Suprapubic skin (tissue), 4 donors: Measurements from ENCODE around the gene LIPJ. TPM values are rescaled to one million over a fixed set of nuclear protein-coding genes. Genes with fewer than 3 reads are reported as not detected.

Experiments
- DNase-seq, 2 donors: peaks; one replicate each; pipeline ENCODE4 v3.0.0-alpha.2; 2019; ENCODE audit warnings: low spot score in 2 of 2
- H3K27ac ChIP-seq: fragments of 200-600 bp; sonication (generic); one replicate; pipeline ENCODE4 v1.5.1; 2019
- H3K27me3 ChIP-seq: fragments of 200-600 bp; sonication (generic); one replicate; pipeline ENCODE4 v1.5.1; 2019
- H3K36me3 ChIP-seq: fragments of 200-600 bp; sonication (generic); one replicate; pipeline ENCODE4 v1.5.1; 2019
- H3K4me1 ChIP-seq: fragments of 200-600 bp; sonication (generic); one replicate; pipeline ENCODE4 v1.5.1; 2019
- H3K4me3 ChIP-seq: fragments of 200-600 bp; sonication (generic); one replicate; pipeline ENCODE4 v1.5.1; 2019; ENCODE audit warnings: mild to moderate bottlenecking
- H3K9me3 ChIP-seq: fragments of 200-600 bp; sonication (generic); one replicate; pipeline ENCODE4 v1.5.1; 2019
- EP300 ChIP-seq: sonication (generic); formaldehyde crosslinking; IDR thresholded peaks from one replicate; pipeline ENCODE4 v1.6.1; 2017; ENCODE audit warnings: antibody characterized with exemption
- POLR2A ChIP-seq, 2 donors: fragments of 450-650 bp; IDR thresholded peaks; one replicate each; pipeline ENCODE4 v1.6.1; 2017; ENCODE audit warnings: antibody characterized with exemption in 2 of 2, mild to moderate bottlenecking in 2 of 2, moderate library complexity in 2 of 2
- POLR2AphosphoS5 ChIP-seq, 3 donors: sonication (generic); formaldehyde crosslinking; IDR thresholded peaks; one replicate each; pipeline ENCODE4 v1.6.1; 2017; ENCODE audit warnings: antibody characterized with exemption in 3 of 3
- WGBS: methylation state at CpG from one replicate; pipeline ENCODE4 v1.1.5; 2018; 5-methylcytosine and 5-hydroxymethylcytosine counted together
- total RNA-seq, 4 donors: library from RNA; depleted of rRNA; stranded (reverse); fragments of >200 nt; gene quantifications; one replicate each; pipeline ENCODE4 v1.1.0, GENCODE V29; 2016
- TF ChIP-seq, protein P1 (sequence below), 2 donors: fragments of 200-600 bp in 1 of 2; fragments of 450-650 bp in 1 of 2; sonication (generic) in 1 of 2; IDR thresholded peaks; one replicate each; pipeline ENCODE4 v1.5.1; 2016 to 2019; ENCODE audit warnings: antibody characterized with exemption in 2 of 2, mild to moderate bottlenecking in 1 of 2, moderate library complexity in 1 of 2

The LIPJ gene
- total RNA-seq, 4 donors from 2014 or later: 0.15 to 0.48 (median 0.37) TPM

DNA sequence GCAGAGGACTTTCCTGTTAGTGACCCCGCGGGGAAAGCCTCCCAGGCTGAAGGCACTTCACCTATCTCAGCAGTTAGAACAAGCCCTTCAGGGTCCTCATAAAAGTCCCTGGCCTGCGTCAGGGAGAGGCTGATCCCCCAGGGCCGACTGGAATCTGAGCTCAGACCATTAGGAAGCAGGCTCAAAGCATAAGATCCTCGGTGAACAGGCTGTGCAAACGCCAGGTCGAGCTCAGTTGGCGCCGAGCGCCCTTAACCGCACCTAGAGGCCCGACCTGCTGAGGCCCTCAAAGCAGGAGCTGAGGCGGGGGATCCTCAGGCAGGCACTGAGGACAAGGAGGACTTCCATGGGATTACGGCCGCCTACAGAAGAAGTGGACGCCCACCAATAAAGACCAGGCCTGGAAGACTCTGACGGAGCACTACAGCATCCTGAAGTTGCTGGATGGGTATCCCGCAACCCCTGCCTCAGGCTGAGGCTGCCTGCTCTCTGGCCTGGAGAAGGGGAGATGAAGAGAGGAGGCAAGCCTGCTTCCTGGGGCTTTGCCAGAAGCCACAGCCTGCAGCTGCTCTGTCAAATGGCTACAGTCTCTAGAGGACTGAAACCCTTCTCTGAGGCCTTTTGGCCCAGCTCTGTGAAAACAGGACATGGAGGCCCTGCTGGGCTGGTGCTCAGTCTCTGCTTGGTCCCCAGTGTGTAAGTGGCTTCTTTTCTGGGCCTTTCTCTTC is 29.9 kb downstream of the LIPJ start:
- no peaks in the 10 kb centered on the region for H3K27me3 ChIP-seq
- TF ChIP-seq EP300: no peak
- TF ChIP-seq, protein P1, sequence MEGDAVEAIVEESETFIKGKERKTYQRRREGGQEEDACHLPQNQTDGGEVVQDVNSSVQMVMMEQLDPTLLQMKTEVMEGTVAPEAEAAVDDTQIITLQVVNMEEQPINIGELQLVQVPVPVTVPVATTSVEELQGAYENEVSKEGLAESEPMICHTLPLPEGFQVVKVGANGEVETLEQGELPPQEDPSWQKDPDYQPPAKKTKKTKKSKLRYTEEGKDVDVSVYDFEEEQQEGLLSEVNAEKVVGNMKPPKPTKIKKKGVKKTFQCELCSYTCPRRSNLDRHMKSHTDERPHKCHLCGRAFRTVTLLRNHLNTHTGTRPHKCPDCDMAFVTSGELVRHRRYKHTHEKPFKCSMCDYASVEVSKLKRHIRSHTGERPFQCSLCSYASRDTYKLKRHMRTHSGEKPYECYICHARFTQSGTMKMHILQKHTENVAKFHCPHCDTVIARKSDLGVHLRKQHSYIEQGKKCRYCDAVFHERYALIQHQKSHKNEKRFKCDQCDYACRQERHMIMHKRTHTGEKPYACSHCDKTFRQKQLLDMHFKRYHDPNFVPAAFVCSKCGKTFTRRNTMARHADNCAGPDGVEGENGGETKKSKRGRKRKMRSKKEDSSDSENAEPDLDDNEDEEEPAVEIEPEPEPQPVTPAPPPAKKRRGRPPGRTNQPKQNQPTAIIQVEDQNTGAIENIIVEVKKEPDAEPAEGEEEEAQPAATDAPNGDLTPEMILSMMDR (IDR thresholded peaks at IDR 0.05): no peak
- TF ChIP-seq POLR2AphosphoS5 (IDR thresholded peaks at IDR 0.05): no peak
- TF ChIP-seq POLR2A (IDR thresholded peaks at IDR 0.05): no peak
- H3K27ac ChIP-seq: no peak overlapping the region
- no peaks in the 10 kb centered on the region for H3K4me1 ChIP-seq
- no peak for DNase-seq
- 89% methylated on average over 17 of the region's 18 CpGs for WGBS
- H3K4me3 ChIP-seq: no peak overlapping the region
- no peaks in the 10 kb centered on the region for H3K9me3 ChIP-seq
- no peaks in the 10 kb centered on the region for H3K36me3 ChIP-seq

DNA sequence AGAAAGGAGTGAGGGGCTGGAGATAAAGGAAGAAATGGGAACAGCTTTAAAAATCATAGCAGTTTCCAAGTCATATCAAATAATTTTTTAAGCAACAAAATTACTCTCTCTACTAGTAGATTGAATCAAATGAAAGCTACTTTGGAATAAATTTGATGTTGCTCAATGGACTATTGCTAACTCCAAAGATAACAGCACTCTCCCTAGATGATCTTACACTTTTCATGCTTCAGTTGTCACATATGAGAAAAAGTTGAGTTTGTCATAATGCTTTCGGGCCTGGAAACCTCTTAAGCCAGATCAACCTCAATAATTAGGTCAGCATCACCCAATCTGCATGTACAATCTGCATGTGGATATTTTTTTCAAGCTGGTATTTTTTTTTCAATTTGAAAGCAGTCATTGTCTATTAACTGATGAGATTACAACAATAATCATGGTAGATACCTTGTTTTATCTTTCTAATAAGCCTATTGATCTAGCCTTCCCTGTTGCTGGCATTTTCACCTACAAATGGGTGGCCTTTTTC is 31.3 kb downstream of the LIPJ start:
- Histone ChIP-seq H3K4me1 (no peaks in the 10 kb centered on the region), H3K36me3 (no peaks in the 10 kb centered on the region), H3K27me3 (no peaks in the 10 kb centered on the region), H3K27ac (no peak overlapping the region), H3K9me3 (no peaks in the 10 kb centered on the region), H3K4me3 (no peak overlapping the region)
- 77% methylated on average over 1 of the region's 1 CpG for WGBS
- no peak for DNase-seq
- TF ChIP-seq EP300: no peak
- TF ChIP-seq POLR2AphosphoS5 (IDR thresholded peaks at IDR 0.05): no peak
- no peak for TF ChIP-seq POLR2A (IDR thresholded peaks at IDR 0.05)
- TF ChIP-seq, protein P1 (IDR thresholded peaks at IDR 0.05): no peak

DNA sequence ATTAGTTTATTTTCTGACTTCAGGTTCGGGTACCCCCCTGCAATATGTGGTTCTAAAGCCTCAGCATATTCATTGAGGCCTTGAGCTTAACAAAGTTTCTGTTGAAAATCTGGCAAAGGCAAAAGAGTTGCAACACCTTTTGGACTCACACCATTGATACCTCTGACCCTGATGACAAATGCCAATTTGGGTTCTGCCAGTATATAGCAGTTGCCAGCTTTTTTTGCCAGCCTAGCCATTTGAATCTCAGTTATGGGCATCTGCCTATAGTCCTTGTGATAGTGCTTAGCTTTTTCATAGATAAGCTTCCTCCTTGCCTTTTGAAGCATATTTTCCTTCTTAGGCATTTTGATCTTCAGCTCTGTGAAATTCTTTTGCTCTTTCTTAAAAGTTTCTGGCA is 31.9 kb downstream of the LIPJ start:
- no peaks in the 10 kb centered on the region for H3K9me3 ChIP-seq
- H3K36me3 ChIP-seq: no peaks in the 10 kb centered on the region
- no peaks in the 10 kb centered on the region for H3K4me1 ChIP-seq
- no peak overlapping the region for H3K27ac ChIP-seq
- WGBS: 80% methylated on average over 1 of the region's 1 CpG
- no peak for DNase-seq
- no peak overlapping the region for H3K4me3 ChIP-seq
- no peaks in the 10 kb centered on the region for H3K27me3 ChIP-seq
- TF ChIP-seq, protein P1 (IDR thresholded peaks at IDR 0.05): no peak
- TF ChIP-seq POLR2A (IDR thresholded peaks at IDR 0.05) (no peak), POLR2AphosphoS5 (IDR thresholded peaks at IDR 0.05) (no peak), EP300 (no peak)

DNA sequence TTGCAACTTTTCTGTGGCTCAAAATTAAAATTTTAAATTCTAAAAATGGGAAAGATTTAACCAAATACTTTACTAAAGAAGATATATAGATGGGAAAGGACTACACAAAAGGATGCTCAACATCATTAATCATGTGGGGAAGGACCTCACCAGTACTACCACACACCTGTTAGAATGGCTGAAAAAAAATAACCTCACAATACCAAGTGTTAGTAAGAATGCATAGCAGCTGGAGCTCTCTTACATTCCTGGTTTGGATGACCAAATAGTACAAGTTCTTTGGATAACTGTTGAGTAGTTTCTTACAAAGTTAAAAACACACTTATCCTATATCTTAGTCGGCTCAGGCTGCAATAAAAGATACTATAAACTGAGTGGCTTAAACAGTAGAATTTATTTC is 33.9 kb downstream of the LIPJ start:
- 91% methylated on average over 1 of the region's 1 CpG for WGBS

DNA sequence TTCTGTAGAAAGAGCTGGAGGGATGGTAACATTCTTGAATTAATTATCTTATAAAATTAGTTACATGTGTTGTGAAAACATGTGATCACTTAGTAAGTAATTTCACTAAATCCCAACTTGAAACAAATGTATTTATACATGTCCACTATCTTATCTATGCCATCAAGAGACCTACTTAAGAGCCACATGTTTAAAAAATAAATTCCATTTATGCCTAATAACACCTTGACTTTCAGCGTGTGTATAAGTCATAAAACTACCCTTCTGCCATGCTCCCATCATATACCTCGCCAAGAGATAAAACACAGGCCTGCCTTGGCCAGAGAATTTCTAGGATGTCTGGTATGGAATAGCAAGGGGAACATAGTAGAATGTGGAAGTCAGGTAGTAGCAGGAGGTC is 37.3 kb downstream of the LIPJ start:
- no peak for DNase-seq
- H3K4me1 ChIP-seq: no peaks in the 10 kb centered on the region
- no peaks in the 10 kb centered on the region for H3K9me3 ChIP-seq
- no peaks in the 10 kb centered on the region for H3K27me3 ChIP-seq
- no peak overlapping the region for H3K4me3 ChIP-seq
- TF ChIP-seq POLR2AphosphoS5 (IDR thresholded peaks at IDR 0.05) (no peak), EP300 (no peak), POLR2A (IDR thresholded peaks at IDR 0.05) (no peak)
- TF ChIP-seq, protein P1 (IDR thresholded peaks at IDR 0.05): no peak
- 64% methylated on average over 2 of the region's 2 CpGs for WGBS
- H3K27ac ChIP-seq: no peak overlapping the region
- no peaks in the 10 kb centered on the region for H3K36me3 ChIP-seq

More for the DNA sequence above, 33.9 kb downstream of the LIPJ start:
- Histone ChIP-seq H3K27me3 (no peaks in the 10 kb centered on the region), H3K4me1 (no peaks in the 10 kb centered on the region), H3K27ac (no peak overlapping the region), H3K36me3 (no peaks in the 10 kb centered on the region), H3K4me3 (no peak overlapping the region), H3K9me3 (no peaks in the 10 kb centered on the region)
- TF ChIP-seq POLR2A (IDR thresholded peaks at IDR 0.05) (no peak), POLR2AphosphoS5 (IDR thresholded peaks at IDR 0.05) (no peak)
- TF ChIP-seq, protein P1 (IDR thresholded peaks at IDR 0.05): no peak
- no peak for DNase-seq
